Trophoblast cell (in vitro differentiated cells and primary cell): Measurements from ENCODE around the gene SRSF3.
"Not testable (repeated sequence)": the region's sequence is repeated elsewhere in the genome, so short reads cannot be mapped to it uniquely, and the experiment has no call there.

ENCODE experiments used
- DNase-seq, 2 donors: peaks; one replicate each; pipeline ENCODE4 v3.0.0-alpha.2; 2016
- H2AFZ ChIP-seq: 2 replicates; pipeline ENCODE4 v1.6.1; 2013; ENCODE audit warnings: low read length, moderate library complexity, mild to moderate bottlenecking; ENCODE audit not compliant: insufficient read depth, poor library complexity
- H2AK5ac ChIP-seq: 2 replicates; pipeline ENCODE4 v1.6.1; 2013; ENCODE audit warnings: mild to moderate bottlenecking, low read length
- H2BK120ac ChIP-seq: 2 replicates; pipeline ENCODE4 v1.6.1; 2013; ENCODE audit warnings: low read length, mild to moderate bottlenecking, moderate library complexity; ENCODE audit not compliant: insufficient read depth, poor library complexity
- H2BK12ac ChIP-seq: 2 replicates; pipeline ENCODE4 v1.6.1; 2013; ENCODE audit warnings: mild to moderate bottlenecking, low read length, moderate library complexity
- H2BK5ac ChIP-seq: 2 replicates; pipeline ENCODE4 v1.6.1; 2013; ENCODE audit warnings: low read length, low read depth, moderate library complexity, mild to moderate bottlenecking; ENCODE audit not compliant: poor library complexity
- H3K14ac ChIP-seq: 2 replicates; pipeline ENCODE4 v1.6.1; 2013; ENCODE audit warnings: mild to moderate bottlenecking, low read length
- H3K18ac ChIP-seq: 2 replicates; pipeline ENCODE4 v1.6.1; 2013; ENCODE audit warnings: mild to moderate bottlenecking, low read length
- H3K23ac ChIP-seq: 2 replicates; pipeline ENCODE4 v1.6.1; 2013; ENCODE audit warnings: low read length
- H3K27ac ChIP-seq: 2 replicates; pipeline ENCODE4 v1.5.1; 2013; ENCODE audit warnings: low read depth, mild to moderate bottlenecking, inconsistent platforms, low read length, moderate library complexity
- H3K27me3 ChIP-seq: 2 replicates; pipeline ENCODE4 v1.6.1; 2013; ENCODE audit warnings: inconsistent platforms, mild to moderate bottlenecking, low read length, moderate library complexity; ENCODE audit not compliant: insufficient read depth
- H3K36me3 ChIP-seq, 2 experiments: 1 replicate in 1 of 2; 2 replicates in 1 of 2; pipeline ENCODE4 v1.6.1; 2013; ENCODE audit warnings: low read length in 2 of 2, mild to moderate bottlenecking in 2 of 2, moderate library complexity in 1 of 2; ENCODE audit not compliant: insufficient read depth in 2 of 2, control insufficient read depth in 1 of 2
- H3K4ac ChIP-seq: 2 replicates; pipeline ENCODE4 v1.6.1; 2013; ENCODE audit warnings: low read depth, mild to moderate bottlenecking, low read length, moderate library complexity
- H3K4me1 ChIP-seq, 2 experiments: 1 replicate in 1 of 2; 2 replicates in 1 of 2; pipeline ENCODE4 v1.6.1; 2013; ENCODE audit warnings: low read length in 2 of 2, mild to moderate bottlenecking in 2 of 2, moderate library complexity in 1 of 2; ENCODE audit not compliant: insufficient read depth in 2 of 2, control insufficient read depth in 1 of 2
- H3K4me2 ChIP-seq: 2 replicates; pipeline ENCODE4 v1.6.1; 2013; ENCODE audit warnings: inconsistent platforms, mild to moderate bottlenecking, low read length, moderate library complexity
- H3K4me3 ChIP-seq: 2 replicates; pipeline ENCODE4 v1.5.1; 2013; ENCODE audit warnings: mild to moderate bottlenecking, low read depth, low read length, inconsistent platforms
- H3K79me1 ChIP-seq: one replicate; pipeline ENCODE4 v1.6.1; 2013; ENCODE audit warnings: low read length
- H3K79me2 ChIP-seq: 2 replicates; pipeline ENCODE4 v1.6.1; 2013; ENCODE audit warnings: low read length, mild to moderate bottlenecking; ENCODE audit not compliant: control insufficient read depth, insufficient read depth, poor library complexity
- H3K9ac ChIP-seq: 2 replicates; pipeline ENCODE4 v1.6.1; 2013; ENCODE audit warnings: mild to moderate bottlenecking, low read length
- H3K9me3 ChIP-seq: 2 replicates; pipeline ENCODE4 v1.6.1; 2013; ENCODE audit warnings: low read depth, mild to moderate bottlenecking, control low read depth, inconsistent platforms, low read length; ENCODE audit not compliant: insufficient read depth
- H4K12ac ChIP-seq: 2 replicates; pipeline ENCODE4 v1.6.1; 2013; ENCODE audit warnings: low read depth, mild to moderate bottlenecking, low read length, moderate library complexity
- H4K8ac ChIP-seq: 2 replicates; pipeline ENCODE4 v1.6.1; 2013; ENCODE audit warnings: low read depth, mild to moderate bottlenecking, low read length, moderate library complexity
- H4K91ac ChIP-seq: one replicate; pipeline ENCODE4 v1.6.1; 2013; ENCODE audit warnings: low read depth, mild to moderate bottlenecking, low read length, moderate library complexity
- WGBS: extraction: QIAGEN DNeasy Blood & Tissue Kit; methylation state at CpG from one replicate; pipeline ENCODE4 v1.1.7; 2013; ENCODE audit warnings: missing lambda C conversion rate; ENCODE audit not compliant: insufficient read length, insufficient coverage; ENCODE audit errors: extremely low coverage; 5-methylcytosine and 5-hydroxymethylcytosine counted together

Gene SRSF3

DNA sequence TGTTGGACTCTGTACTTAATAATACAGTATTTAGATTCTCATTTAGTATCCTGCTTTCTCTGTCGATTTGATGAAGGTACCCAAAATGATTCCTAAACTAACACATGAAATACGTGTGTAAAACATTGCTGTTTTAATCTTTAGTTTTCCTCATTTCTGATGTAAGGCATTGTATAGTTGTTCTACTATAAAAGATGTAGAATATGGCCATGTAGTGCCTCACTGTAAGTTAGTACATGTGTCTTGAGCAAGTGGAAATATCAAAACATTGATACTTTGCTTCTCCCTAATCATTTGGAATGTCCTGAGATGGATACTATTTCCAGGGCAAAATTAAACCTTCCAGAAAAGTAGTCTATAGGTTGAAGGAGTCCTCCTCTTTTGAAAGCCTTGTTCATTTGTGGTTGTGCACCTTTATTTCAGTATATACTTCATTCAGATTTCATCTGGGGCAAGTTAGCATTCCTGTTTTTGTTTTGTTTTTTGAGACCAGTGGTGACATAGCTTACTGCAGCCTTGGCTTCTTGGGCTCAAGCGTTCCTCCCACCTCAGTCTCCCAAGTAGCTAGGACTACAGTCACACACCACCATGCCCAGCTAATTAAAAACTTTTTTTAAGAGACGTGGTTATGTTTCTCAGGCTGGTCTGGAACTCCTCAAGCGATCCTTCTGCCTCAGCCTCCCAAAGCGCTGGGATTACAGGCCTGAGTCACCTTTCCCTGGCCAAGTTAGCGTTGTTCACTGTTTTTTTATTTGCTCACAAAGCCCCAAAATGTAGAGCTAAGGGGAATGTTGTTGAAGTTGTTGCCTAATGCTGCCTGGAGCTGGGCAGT is 11.6 kb downstream of the SRSF3 start:
- Histone ChIP-seq H4K8ac (no peak overlapping the region), H3K27ac (no peak overlapping the region), H2BK12ac (no peak overlapping the region), H3K4ac (no peak overlapping the region), H3K18ac (no peak overlapping the region), H3K36me3 (peaks cover 27 to 53% of the 10 kb centered on the region in 2 experiments), H3K9me3 (no peaks in the 10 kb centered on the region), H3K4me1 (no peaks in the 10 kb centered on the region), H2AFZ (no peak overlapping the region), H2AK5ac (no peak overlapping the region), H3K9ac (no peak overlapping the region), H3K4me3 (no peak overlapping the region), H3K27me3 (no peaks in the 10 kb centered on the region), H4K91ac (no peak overlapping the region), H3K79me2 (no peaks in the 10 kb centered on the region), H2BK5ac (no peak overlapping the region), H3K23ac (no peak overlapping the region), H4K12ac (no peak overlapping the region), H3K4me2 (no peak overlapping the region), H3K14ac (no peak overlapping the region), H2BK120ac (no peak overlapping the region), H3K79me1 (no peaks in the 10 kb centered on the region)
- DNase-seq: no peak
- no CpG with 5 or more reads among the region's 7 CpGs for WGBS

DNA sequence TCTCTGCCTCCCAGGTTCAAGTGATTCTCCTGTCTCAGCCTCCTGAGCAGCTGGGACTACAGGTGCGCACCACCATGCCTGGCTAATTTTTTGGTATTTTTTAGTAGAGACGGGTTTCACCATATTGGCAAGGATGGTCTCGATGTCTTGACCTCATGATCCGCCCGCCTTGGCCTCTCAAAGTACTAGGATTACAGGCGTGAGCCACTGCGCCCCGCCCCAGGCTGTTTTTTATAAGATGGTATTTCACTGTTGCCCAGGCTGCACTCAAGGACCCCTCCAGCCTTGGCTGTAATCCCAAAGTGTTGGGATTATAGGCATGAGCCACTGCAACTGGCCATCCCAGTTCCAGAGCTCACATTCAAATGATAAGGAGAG is 13.1 kb downstream of the SRSF3 start:
- H3K27me3 ChIP-seq, H3K79me2 ChIP-seq, H3K23ac ChIP-seq, H3K14ac ChIP-seq, DNase-seq, H3K4me2 ChIP-seq, H3K79me1 ChIP-seq, H3K4ac ChIP-seq, H3K27ac ChIP-seq, H3K9me3 ChIP-seq, H3K18ac ChIP-seq, H2BK5ac ChIP-seq, H2BK12ac ChIP-seq, H4K12ac ChIP-seq, H3K4me1 ChIP-seq, H2BK120ac ChIP-seq, H2AK5ac ChIP-seq, H3K9ac ChIP-seq, H2AFZ ChIP-seq, H4K8ac ChIP-seq, H3K4me3 ChIP-seq, H4K91ac ChIP-seq: not testable (repeated sequence)
- peaks cover 32 to 56% of the 10 kb centered on the region in 2 experiments for H3K36me3 ChIP-seq
- WGBS: no CpG with 5 or more reads among the region's 8 CpGs

DNA sequence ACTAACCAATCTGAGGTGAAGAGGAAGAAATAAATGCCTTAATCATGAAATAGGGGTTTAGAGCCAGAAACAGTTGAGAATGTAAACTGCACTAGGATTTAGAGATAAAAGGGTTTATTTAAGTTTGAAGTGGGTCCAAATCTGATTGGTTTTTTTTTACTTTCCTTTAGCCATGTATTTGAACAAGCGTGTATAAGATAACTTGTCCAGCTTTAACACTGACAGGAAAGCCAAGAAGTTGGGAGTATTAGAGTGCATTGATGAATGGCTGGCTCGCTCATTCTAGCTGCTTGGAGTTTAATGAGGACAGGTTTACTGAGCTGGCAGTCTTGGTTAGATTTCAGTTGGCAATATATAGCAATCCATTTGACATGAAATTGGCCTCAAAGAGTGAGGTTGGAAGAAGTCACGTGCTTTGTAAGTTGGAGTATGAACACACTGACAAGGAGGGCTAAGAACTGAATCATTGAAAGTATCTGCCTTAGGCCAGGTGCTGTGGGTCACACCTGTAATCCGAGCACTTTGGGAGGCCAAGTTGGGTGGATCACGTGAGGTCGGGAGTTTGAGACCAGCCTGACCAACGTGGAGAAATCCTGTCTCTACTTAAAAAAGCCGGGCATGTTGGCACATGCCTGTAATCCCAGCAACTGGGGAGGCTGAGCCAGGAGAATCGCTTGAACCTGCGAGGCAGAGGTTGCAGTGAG is 13.7 kb downstream of the SRSF3 start:
- Histone ChIP-seq H3K4me3 (no peak overlapping the region), H2BK12ac (no peak overlapping the region), H4K91ac (no peak overlapping the region), H3K14ac (no peak overlapping the region), H4K12ac (no peak overlapping the region), H3K9ac (no peak overlapping the region), H3K27ac (peak overlapping the region; percentile 43), H3K18ac (peak overlapping the region; percentile 2), H2BK120ac (no peak overlapping the region), H3K79me2 (no peaks in the 10 kb centered on the region), H2BK5ac (peak overlapping the region; percentile 43), H3K9me3 (no peaks in the 10 kb centered on the region), H3K4ac (no peak overlapping the region), H4K8ac (no peak overlapping the region), H2AFZ (no peak overlapping the region), H3K4me2 (no peak overlapping the region), H3K79me1 (no peaks in the 10 kb centered on the region), H3K36me3 (peaks cover 32 to 57% of the 10 kb centered on the region in 2 experiments), H3K27me3 (no peaks in the 10 kb centered on the region), H3K23ac (no peak overlapping the region), H2AK5ac (no peak overlapping the region), H3K4me1 (no peaks in the 10 kb centered on the region)
- no CpG with 5 or more reads among the region's 10 CpGs for WGBS
- peak; percentile 53 to 66 for DNase-seq

DNA sequence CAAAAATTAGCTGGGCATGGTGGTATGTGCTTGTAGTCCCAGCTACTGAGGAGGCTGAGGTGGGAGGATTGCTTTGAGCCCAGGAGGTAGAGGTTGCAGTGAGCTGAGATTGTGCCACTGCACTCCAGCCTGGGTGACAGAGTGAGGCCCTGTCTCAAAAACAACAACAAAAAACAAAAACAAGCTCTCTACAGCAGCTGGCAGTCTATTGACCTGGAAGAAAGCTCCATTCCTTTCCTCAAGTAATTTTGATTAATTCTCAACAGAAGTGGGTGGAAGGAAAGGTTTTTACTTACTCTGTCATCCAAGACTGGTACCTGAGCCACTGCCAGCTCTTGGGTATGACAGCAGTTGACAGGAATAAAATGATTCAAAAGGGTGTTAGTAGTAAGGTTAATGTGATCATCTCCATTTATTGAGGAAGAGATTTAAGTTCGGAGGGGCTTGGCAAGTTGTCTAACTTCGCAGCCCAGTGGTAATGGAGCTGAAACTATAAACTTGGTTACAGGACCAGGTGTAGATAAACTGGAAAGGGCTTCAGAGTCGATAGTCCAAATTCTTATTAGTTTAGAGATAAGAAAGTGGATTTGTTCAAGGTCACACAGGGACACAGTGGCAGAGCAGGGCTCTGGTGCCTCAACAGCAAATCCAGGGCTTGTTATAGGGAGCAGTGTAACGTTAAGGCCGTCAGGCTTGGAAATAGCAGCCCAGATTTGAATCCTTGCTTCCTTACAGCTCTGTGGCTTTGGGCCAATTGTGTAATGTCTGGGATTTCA is 14.8 kb downstream of the SRSF3 start:
- Histone ChIP-seq H3K27me3 (no peaks in the 10 kb centered on the region), H2AFZ (no peak overlapping the region), H3K36me3 (peaks cover 32 to 61% of the 10 kb centered on the region in 2 experiments), H4K8ac (no peak overlapping the region), H3K9me3 (no peaks in the 10 kb centered on the region), H3K79me2 (no peaks in the 10 kb centered on the region), H4K12ac (no peak overlapping the region), H3K18ac (no peak overlapping the region), H3K14ac (no peak overlapping the region), H2AK5ac (no peak overlapping the region), H3K4ac (no peak overlapping the region), H2BK5ac (no peak overlapping the region), H3K79me1 (no peaks in the 10 kb centered on the region), H3K9ac (no peak overlapping the region), H2BK12ac (no peak overlapping the region), H3K27ac (no peak overlapping the region), H2BK120ac (no peak overlapping the region), H3K4me1 (no peaks in the 10 kb centered on the region), H3K4me2 (no peak overlapping the region), H3K4me3 (no peak overlapping the region), H3K23ac (no peak overlapping the region), H4K91ac (no peak overlapping the region)
- no peak for DNase-seq
- WGBS: no CpG with 5 or more reads among the region's 5 CpGs
